HepG2 (cell line): ENCODE data around the gene MC1R. TPM values are rescaled to one million over a fixed set of nuclear protein-coding genes. Genes with fewer than 3 reads are reported as not detected.
A peak's percentile ranks its signal among the peaks of the same experiment; 100 is the strongest.

Experiments used
- ATAC-seq: fragments of 200-7000 bp; cut with Tn5 transposase; 3 replicates; pipeline ENCODE4 v1.9.1; 2020; ENCODE audit warnings: mild to moderate bottlenecking, moderate library complexity
- BruUV-seq: library from RNA; stranded (reverse); fragments of 400-500 nt; replicated peaks from 2 replicates; lab custom pipeline; 2021; lab: Mats Ljungman, UMichigan
- CTCF ChIA-PET: fragments of 300-600 bp; formaldehyde crosslinking; extraction: SDS; loops from one replicate; lab custom pipeline; 2021; ENCODE audit warnings: low total read pairs, inconsistent platforms, low intra/inter-chr PET ratio; lab: Yijun Ruan, JAX
- POLR2A ChIA-PET: fragments of 350-600 bp; sonication (Branson Sonifier 250); formaldehyde crosslinking; loops from one replicate; lab custom pipeline; 2020; ENCODE audit warnings: antibody characterized with exemption, inconsistent platforms; lab: Yijun Ruan, JAX
- DNase-seq: peaks from one replicate; pipeline ENCODE4 v3.0.0-alpha.2; 2015; ENCODE audit warnings: low spot score
- FAIRE-seq: peaks from 3 replicates; lab custom pipeline; 2011; peaks lifted over from hg19 to GRCh38; lab: Jason Lieb, UNC
- H2AFZ ChIP-seq: one replicate; pipeline ENCODE4 v1.6.1; 2011; ENCODE audit warnings: low read length, inconsistent platforms
- H3K27ac ChIP-seq: fragments of 300-600 bp; 3 replicates; pipeline ENCODE4 v1.8.0; 2011; ENCODE audit warnings: mixed run types, mild to moderate bottlenecking, mixed read lengths, low read length, inconsistent platforms; ENCODE audit not compliant: insufficient read depth; ENCODE audit errors: extremely low read length
- H3K27me3 ChIP-seq, 2 experiments: fragments of 200-600 bp in 1 of 2; 2 replicates in 1 of 2; 3 replicates in 1 of 2; pipeline versions ENCODE4 v1.6.0 to v1.8.0; 2011; ENCODE audit warnings: low read length in 2 of 2, mild to moderate bottlenecking in 2 of 2, moderate library complexity in 2 of 2, inconsistent platforms in 1 of 2; ENCODE audit not compliant: insufficient read depth in 2 of 2, control insufficient read depth in 1 of 2
- H3K36me3 ChIP-seq, 2 experiments: fragments of 200-600 bp in 1 of 2; replicated peaks in 1 of 2; 2 replicates in 1 of 2; 3 replicates in 1 of 2; pipeline versions ENCODE4 v1.5.1 to v1.8.0; 2011; ENCODE audit warnings: low read length in 2 of 2, inconsistent platforms in 1 of 2; ENCODE audit not compliant: insufficient read depth in 2 of 2, control insufficient read depth in 1 of 2
- H3K4me1 ChIP-seq: 2 replicates; pipeline ENCODE4 v1.5.1; 2012; ENCODE audit warnings: low read length, inconsistent platforms; ENCODE audit not compliant: insufficient read depth
- H3K4me2 ChIP-seq: 2 replicates; pipeline ENCODE4 v1.6.0; 2011; ENCODE audit warnings: low read depth, low read length, inconsistent platforms
- H3K4me3 ChIP-seq, 3 experiments: fragments of 200-600 bp in 1 of 3; sonication (generic), shearing (Covaris generic) in 1 of 3; replicated peaks in 1 of 3; 2 replicates each; pipeline ENCODE4 v1.5.1; 2011 to 2016; ENCODE audit warnings: low read length in 3 of 3, inconsistent platforms in 2 of 3, low read depth in 2 of 3, mild to moderate bottlenecking in 2 of 3, control low read depth in 1 of 3, mixed read lengths in 1 of 3; ENCODE audit not compliant: insufficient read depth in 1 of 3
- H3K79me2 ChIP-seq: one replicate; pipeline ENCODE4 v1.6.1; 2011; ENCODE audit warnings: low read length, inconsistent platforms; ENCODE audit not compliant: insufficient read depth
- H3K9ac ChIP-seq: 2 replicates; pipeline ENCODE4 v1.6.0; 2011; ENCODE audit warnings: mild to moderate bottlenecking, low read depth, low read length, inconsistent platforms; ENCODE audit not compliant: insufficient read depth
- H3K9me3 ChIP-seq: 2 replicates; pipeline ENCODE4 v1.5.1; 2012; ENCODE audit warnings: mild to moderate bottlenecking, low read length
- H4K20me1 ChIP-seq: 2 replicates; pipeline ENCODE4 v1.6.0; 2011; ENCODE audit warnings: inconsistent platforms, mild to moderate bottlenecking, low read length, moderate library complexity; ENCODE audit not compliant: insufficient read depth
- CHD2 ChIP-seq: IDR thresholded peaks from 2 replicates; pipeline ENCODE4 v1.6.1; 2011; ENCODE audit warnings: low read depth, low read length, improper control_type of control experiment
- HCFC1 ChIP-seq: fragments of 150-350 bp; IDR thresholded peaks from 2 replicates; pipeline ENCODE4 v1.6.1; 2014; ENCODE audit warnings: low read depth, low read length
- HNRNPH1 ChIP-seq: fragments of 200-400 bp; formaldehyde crosslinking; optimal IDR thresholded peaks from 2 replicates; pipeline ENCODE3; 2017; ENCODE audit warnings: mild to moderate bottlenecking, low read depth, low read length
- WGBS: methylation state at CpG from one replicate; pipeline ENCODE4 v1.1.6; 2017; ENCODE audit warnings: low lambda C conversion rate; 5-methylcytosine and 5-hydroxymethylcytosine counted together
- in situ Hi-C: cut with HindIII; loops from 2 replicates; pipeline ENCODE4 v1.10.0; 2017; ENCODE audit warnings: low pct_unique_long_range_greater_than_20kb; ENCODE audit not compliant: extremely low pct_ligation_motif_present
- intact Hi-C: fragments of 100-400 bp; cut with micrococcal nuclease; formaldehyde crosslinking; loops from one replicate; pipeline ENCODE4 v1.10.0; 2022; ENCODE audit not compliant: unreplicated experiment
- polyA plus RNA-seq, 8 experiments: library from polyadenylated mRNA; depleted of rRNA in 3 of 8; stranded (reverse) in 7 of 8; unstranded in 1 of 8; fragments of >200 nt; fragmentation: Illumina TruSeq in 4 of 8; extraction: Trizol in 4 of 8; gene quantifications; 2 replicates each; pipeline versions ENCODE4 v1.2.1 to v1.2.3, GENCODE V29; 2011 to 2016; ENCODE audit warnings: low read depth in 4 of 8, missing spikeins in 1 of 8, mixed read lengths in 1 of 8; ENCODE audit not compliant: insufficient read depth in 1 of 8
- total RNA-seq, 5 experiments: library from RNA; depleted of rRNA; stranded (reverse); fragments of >200 nt; fragmentation: Illumina TruSeq; extraction: Trizol; gene quantifications; 2 replicates each; pipeline ENCODE4 v1.2.3, GENCODE V29; 2016; ENCODE audit warnings: low read depth in 1 of 5
- TF ChIP-seq, protein P1 (sequence below): sonication (generic); formaldehyde crosslinking; IDR thresholded peaks from 2 replicates; pipeline ENCODE4 v1.4.0; 2020; ENCODE audit warnings: mild to moderate bottlenecking, missing genetic modification reagents
- TF ChIP-seq, protein P2 (sequence below), 2 experiments: IDR thresholded peaks; 2 replicates each; pipeline ENCODE4 v1.6.1; 2011 to 2012; ENCODE audit warnings: low read length in 2 of 2, borderline replicate concordance in 1 of 2, low read depth in 1 of 2, mild to moderate bottlenecking in 1 of 2, moderate library complexity in 1 of 2
- TF ChIP-seq, protein P3 (sequence below): sonication (generic); formaldehyde crosslinking; IDR thresholded peaks from 2 replicates; pipeline ENCODE4 v1.5.0; 2020; ENCODE audit warnings: missing genetic modification reagents, mild to moderate bottlenecking, borderline replicate concordance
- TF ChIP-seq, protein P4 (sequence below): sonication (generic); formaldehyde crosslinking; IDR thresholded peaks from 2 replicates; pipeline ENCODE4 v1.5.0; 2020; ENCODE audit warnings: mild to moderate bottlenecking, missing genetic modification reagents, borderline replicate concordance
- TF ChIP-seq, protein P5 (sequence below): sonication (generic); formaldehyde crosslinking; IDR thresholded peaks from 2 replicates; pipeline ENCODE4 v1.5.1; 2020; ENCODE audit warnings: mild to moderate bottlenecking, moderate library complexity, missing genetic modification reagents

The MC1R gene
- total and polyA plus RNA-seq, 2 of the 13 experiments (the other 11 are each of a cell fraction or from before 2014, with no cell fraction given), result 9.1 to 14.8 TPM

DNA sequence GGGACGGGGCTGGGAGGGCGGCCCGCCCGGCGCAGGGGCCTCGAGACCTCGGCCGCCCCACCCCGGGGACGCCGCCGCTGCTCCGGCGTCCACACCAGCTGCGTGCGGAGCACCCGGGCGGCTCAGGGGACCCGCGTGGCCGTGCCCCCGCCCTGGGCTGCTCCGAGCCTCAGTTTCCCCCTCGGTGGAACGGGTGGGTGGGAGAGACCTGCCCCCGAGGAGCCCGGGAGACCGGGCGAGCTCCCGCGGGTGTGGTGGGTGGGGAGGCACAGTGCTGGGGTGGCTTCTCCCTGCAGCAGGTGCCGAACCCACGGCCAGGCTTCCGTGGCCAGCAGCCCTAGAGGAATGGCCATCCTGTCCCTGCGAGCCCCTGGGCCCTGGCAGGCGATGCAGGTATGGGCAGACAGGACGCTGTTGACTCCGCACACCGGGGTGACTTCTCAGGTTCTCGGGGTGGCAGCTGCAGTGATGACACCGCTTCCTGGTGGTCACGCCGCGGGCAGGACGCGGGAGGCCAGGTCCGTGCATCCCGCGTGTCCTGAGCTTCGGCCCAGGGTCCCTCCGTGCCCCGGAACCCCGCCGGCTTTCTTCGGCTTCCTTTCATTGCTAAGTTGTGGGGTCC lies 30.6 kb downstream of the MC1R start (continued):
- TF ChIP-seq, protein P1, sequence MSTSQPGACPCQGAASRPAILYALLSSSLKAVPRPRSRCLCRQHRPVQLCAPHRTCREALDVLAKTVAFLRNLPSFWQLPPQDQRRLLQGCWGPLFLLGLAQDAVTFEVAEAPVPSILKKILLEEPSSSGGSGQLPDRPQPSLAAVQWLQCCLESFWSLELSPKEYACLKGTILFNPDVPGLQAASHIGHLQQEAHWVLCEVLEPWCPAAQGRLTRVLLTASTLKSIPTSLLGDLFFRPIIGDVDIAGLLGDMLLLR, result no peak
- no peak for TF ChIP-seq HNRNPH1
- TF ChIP-seq, all 625 proteins: peak for 40

DNA sequence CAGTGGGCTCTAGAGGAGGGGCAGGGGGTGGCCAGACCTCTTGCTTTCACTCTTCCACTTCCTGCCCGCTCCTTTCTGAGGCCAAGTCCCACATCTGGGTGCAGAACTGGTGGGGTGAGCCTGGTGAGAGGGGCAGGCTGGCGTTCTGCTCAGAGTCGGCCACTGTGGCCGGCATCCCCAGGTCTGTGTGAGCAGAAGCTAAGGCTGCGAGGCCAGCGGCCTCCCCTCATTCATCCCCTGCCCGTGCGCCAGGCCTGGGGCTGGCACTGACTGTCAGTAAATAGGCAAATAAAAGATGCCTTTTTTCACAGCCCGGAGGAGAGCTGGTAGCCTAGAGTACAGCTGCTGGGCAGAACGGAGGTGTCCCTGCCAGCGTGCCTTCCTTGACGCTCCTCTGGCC lies 31.1 kb downstream of the MC1R start:
- Histone ChIP-seq H3K4me2 (peak overlapping the region; percentile 80), H3K36me3 (peaks cover under 1 to 4% of the 10 kb centered on the region in 2 experiments; a peak in 2 of 5 replicates), H3K4me1 (peaks cover 32% of the 10 kb centered on the region), H3K79me2 (peaks cover 15% of the 10 kb centered on the region), H3K9ac (peak overlapping the region; percentile 86), H3K27ac (no peak overlapping the region), H2AFZ (no peak overlapping the region), H3K27me3 (peaks cover 0 to 11% of the 10 kb centered on the region in 2 experiments; a peak in 3 of 5 replicates), H3K9me3 (no peaks in the 10 kb centered on the region), H3K4me3 (peak overlapping the region; percentile 85 to 98 (median 97)), H4K20me1 (no peaks in the 10 kb centered on the region)
- in situ Hi-C loops (no loop called here), intact Hi-C loops (no loop called here)
- 70% methylated on average over 9 of the region's 12 CpGs for WGBS
- no TSS peak for BruUV-seq
- ChIA-PET CTCF (no interaction called here), POLR2A (interaction anchor here (1.8 to 4.2 kb wide), 2 partner anchors 24 to 28 kb away, joined by 9 to 46 read pairs; partner anchors contain the start of gene TUBB3)
- DNase-seq, result no peak
- ATAC-seq, result no peak
- FAIRE-seq, result no peak
- TF ChIP-seq, protein P2, sequence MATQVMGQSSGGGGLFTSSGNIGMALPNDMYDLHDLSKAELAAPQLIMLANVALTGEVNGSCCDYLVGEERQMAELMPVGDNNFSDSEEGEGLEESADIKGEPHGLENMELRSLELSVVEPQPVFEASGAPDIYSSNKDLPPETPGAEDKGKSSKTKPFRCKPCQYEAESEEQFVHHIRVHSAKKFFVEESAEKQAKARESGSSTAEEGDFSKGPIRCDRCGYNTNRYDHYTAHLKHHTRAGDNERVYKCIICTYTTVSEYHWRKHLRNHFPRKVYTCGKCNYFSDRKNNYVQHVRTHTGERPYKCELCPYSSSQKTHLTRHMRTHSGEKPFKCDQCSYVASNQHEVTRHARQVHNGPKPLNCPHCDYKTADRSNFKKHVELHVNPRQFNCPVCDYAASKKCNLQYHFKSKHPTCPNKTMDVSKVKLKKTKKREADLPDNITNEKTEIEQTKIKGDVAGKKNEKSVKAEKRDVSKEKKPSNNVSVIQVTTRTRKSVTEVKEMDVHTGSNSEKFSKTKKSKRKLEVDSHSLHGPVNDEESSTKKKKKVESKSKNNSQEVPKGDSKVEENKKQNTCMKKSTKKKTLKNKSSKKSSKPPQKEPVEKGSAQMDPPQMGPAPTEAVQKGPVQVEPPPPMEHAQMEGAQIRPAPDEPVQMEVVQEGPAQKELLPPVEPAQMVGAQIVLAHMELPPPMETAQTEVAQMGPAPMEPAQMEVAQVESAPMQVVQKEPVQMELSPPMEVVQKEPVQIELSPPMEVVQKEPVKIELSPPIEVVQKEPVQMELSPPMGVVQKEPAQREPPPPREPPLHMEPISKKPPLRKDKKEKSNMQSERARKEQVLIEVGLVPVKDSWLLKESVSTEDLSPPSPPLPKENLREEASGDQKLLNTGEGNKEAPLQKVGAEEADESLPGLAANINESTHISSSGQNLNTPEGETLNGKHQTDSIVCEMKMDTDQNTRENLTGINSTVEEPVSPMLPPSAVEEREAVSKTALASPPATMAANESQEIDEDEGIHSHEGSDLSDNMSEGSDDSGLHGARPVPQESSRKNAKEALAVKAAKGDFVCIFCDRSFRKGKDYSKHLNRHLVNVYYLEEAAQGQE (IDR thresholded peaks at IDR 0.05; ENCODE audit: borderline replicate concordance in 1 of 2, low read depth in 1 of 2, low read length in 2 of 2), result no peak
- TF ChIP-seq, protein P3, sequence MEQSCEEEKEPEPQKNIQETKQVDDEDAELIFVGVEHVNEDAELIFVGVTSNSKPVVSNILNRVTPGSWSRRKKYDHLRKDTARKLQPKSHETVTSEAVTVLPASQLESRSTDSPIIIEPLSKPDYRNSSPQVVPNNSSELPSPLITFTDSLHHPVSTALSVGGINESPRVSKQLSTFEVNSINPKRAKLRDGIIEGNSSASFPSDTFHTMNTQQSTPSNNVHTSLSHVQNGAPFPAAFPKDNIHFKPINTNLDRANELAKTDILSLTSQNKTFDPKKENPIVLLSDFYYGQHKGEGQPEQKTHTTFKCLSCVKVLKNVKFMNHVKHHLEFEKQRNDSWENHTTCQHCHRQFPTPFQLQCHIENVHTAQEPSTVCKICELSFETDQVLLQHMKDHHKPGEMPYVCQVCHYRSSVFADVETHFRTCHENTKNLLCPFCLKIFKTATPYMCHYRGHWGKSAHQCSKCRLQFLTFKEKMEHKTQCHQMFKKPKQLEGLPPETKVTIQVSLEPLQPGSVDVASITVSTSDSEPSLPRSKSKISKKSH (CRISPR knock-in tag), result 0 out of 2 replicates have a peak, but pooled peaks have one; percentile 61
- TF ChIP-seq, protein P4, sequence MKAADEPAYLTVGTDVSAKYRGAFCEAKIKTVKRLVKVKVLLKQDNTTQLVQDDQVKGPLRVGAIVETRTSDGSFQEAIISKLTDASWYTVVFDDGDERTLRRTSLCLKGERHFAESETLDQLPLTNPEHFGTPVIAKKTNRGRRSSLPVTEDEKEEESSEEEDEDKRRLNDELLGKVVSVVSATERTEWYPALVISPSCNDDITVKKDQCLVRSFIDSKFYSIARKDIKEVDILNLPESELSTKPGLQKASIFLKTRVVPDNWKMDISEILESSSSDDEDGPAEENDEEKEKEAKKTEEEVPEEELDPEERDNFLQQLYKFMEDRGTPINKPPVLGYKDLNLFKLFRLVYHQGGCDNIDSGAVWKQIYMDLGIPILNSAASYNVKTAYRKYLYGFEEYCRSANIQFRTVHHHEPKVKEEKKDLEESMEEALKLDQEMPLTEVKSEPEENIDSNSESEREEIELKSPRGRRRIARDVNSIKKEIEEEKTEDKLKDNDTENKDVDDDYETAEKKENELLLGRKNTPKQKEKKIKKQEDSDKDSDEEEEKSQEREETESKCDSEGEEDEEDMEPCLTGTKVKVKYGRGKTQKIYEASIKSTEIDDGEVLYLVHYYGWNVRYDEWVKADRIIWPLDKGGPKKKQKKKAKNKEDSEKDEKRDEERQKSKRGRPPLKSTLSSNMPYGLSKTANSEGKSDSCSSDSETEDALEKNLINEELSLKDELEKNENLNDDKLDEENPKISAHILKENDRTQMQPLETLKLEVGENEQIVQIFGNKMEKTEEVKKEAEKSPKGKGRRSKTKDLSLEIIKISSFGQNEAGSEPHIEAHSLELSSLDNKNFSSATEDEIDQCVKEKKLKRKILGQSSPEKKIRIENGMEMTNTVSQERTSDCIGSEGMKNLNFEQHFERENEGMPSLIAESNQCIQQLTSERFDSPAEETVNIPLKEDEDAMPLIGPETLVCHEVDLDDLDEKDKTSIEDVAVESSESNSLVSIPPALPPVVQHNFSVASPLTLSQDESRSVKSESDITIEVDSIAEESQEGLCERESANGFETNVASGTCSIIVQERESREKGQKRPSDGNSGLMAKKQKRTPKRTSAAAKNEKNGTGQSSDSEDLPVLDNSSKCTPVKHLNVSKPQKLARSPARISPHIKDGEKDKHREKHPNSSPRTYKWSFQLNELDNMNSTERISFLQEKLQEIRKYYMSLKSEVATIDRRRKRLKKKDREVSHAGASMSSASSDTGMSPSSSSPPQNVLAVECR (CRISPR knock-in tag), result peak; percentile 22; the same call in 1 of the 2 replicates
- TF ChIP-seq CHD2 (no peak), HCFC1 (no peak)
- TF ChIP-seq, protein P5, sequence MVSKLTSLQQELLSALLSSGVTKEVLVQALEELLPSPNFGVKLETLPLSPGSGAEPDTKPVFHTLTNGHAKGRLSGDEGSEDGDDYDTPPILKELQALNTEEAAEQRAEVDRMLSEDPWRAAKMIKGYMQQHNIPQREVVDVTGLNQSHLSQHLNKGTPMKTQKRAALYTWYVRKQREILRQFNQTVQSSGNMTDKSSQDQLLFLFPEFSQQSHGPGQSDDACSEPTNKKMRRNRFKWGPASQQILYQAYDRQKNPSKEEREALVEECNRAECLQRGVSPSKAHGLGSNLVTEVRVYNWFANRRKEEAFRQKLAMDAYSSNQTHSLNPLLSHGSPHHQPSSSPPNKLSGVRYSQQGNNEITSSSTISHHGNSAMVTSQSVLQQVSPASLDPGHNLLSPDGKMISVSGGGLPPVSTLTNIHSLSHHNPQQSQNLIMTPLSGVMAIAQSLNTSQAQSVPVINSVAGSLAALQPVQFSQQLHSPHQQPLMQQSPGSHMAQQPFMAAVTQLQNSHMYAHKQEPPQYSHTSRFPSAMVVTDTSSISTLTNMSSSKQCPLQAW (CRISPR knock-in tag), result 0 out of 2 replicates have a peak, but pooled peaks have one; percentile 14
